BJ (cell line): Measurements from ENCODE around the gene IQCH. TPM values are rescaled to one million over a fixed set of nuclear protein-coding genes. Genes with fewer than 3 reads are reported as not detected.

Experiments used
- CTCF ChIA-PET: fragments of 350-600 bp; formaldehyde crosslinking; extraction: SDS; loops from one replicate; lab custom pipeline; 2021; ENCODE audit warnings: antibody characterized with exemption, inconsistent platforms; lab: Yijun Ruan, JAX
- POLR2A ChIA-PET: fragments of 300-600 bp; sonication (Branson Sonifier 250); formaldehyde crosslinking; extraction: SDS; loops from one replicate; lab custom pipeline; 2021; ENCODE audit warnings: antibody characterized with exemption; lab: Charles Lee
- DNase-seq: peaks from one replicate; pipeline ENCODE4 v3.0.0-alpha.2; 2011; ENCODE audit warnings: low read depth
- H3K27me3 ChIP-seq: 2 replicates; pipeline ENCODE4 v1.6.0; 2011; ENCODE audit warnings: low read length; ENCODE audit not compliant: control insufficient read depth, insufficient read depth
- H3K36me3 ChIP-seq: 2 replicates; pipeline ENCODE4 v1.5.1; 2011; ENCODE audit warnings: low read length; ENCODE audit not compliant: control insufficient read depth, insufficient read depth
- H3K4me3 ChIP-seq: 2 replicates; pipeline ENCODE4 v1.5.1; 2011; ENCODE audit warnings: low read depth, mild to moderate bottlenecking, control low read depth, low read length
- polyA plus RNA-seq: library from polyadenylated mRNA; depleted of rRNA; stranded (reverse); fragments of >200 nt; gene quantifications from 2 replicates; pipeline ENCODE4 v1.2.3, GENCODE V29; 2011
- TF ChIP-seq, protein P1 (sequence below): IDR thresholded peaks from 2 replicates; pipeline ENCODE4 v1.5.1; 2011; ENCODE audit warnings: low read depth, mild to moderate bottlenecking, control low read depth, inconsistent platforms, low read length, moderate library complexity; ENCODE audit not compliant: insufficient read depth

IQCH gene
- polyA plus RNA-seq, 1 experiment = 0.82 TPM

GRCh38 chr15:67542420-67543347 lies 288.1 kb downstream of the IQCH start, which contains the start of gene MAP2K5:
Gene MAP2K5 (plus strand): TSS chr15:67542703. CDS start chr15:67543336, 633 bp downstream.
- Histone ChIP-seq H3K36me3 (no peaks in the 10 kb centered on the region; the same call in 1 of the 2 replicates), H3K4me3 (peak within 1 kb of the TSS; percentile 89), H3K27me3 (no peaks in the 10 kb centered on the region)
- CTCF ChIA-PET = interaction anchor here (0.7 to 1.5 kb wide), 4 partner anchors 10 to 171 kb away, joined by 3 to 4 read pairs (median 4); no protein-coding TSS in a partner anchor
- TF ChIP-seq, protein P1, sequence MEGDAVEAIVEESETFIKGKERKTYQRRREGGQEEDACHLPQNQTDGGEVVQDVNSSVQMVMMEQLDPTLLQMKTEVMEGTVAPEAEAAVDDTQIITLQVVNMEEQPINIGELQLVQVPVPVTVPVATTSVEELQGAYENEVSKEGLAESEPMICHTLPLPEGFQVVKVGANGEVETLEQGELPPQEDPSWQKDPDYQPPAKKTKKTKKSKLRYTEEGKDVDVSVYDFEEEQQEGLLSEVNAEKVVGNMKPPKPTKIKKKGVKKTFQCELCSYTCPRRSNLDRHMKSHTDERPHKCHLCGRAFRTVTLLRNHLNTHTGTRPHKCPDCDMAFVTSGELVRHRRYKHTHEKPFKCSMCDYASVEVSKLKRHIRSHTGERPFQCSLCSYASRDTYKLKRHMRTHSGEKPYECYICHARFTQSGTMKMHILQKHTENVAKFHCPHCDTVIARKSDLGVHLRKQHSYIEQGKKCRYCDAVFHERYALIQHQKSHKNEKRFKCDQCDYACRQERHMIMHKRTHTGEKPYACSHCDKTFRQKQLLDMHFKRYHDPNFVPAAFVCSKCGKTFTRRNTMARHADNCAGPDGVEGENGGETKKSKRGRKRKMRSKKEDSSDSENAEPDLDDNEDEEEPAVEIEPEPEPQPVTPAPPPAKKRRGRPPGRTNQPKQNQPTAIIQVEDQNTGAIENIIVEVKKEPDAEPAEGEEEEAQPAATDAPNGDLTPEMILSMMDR = no peak
- POLR2A ChIA-PET = no interaction called here
- DNase-seq = no peak

DNA sequence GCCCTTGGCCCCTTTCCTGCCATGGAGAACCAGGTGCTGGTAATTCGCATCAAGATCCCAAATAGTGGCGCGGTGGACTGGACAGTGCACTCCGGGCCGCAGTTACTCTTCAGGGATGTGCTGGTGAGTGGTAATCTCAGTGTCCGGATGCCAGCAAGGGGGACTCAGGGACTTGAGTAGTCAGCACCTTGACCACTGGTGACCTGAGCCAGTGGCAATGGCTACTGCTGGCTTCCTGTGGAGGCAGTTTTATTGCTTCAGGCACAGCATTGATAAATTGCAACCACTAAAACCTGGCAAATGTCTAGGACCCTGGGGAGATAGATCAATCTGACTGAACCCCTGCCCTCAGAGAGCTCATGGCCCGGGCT lies 288.7 kb downstream of the IQCH start:
- POLR2A ChIA-PET = no interaction called here
- CTCF ChIA-PET = no interaction called here
- H3K27me3 ChIP-seq = no peaks in the 10 kb centered on the region
- H3K4me3 ChIP-seq = peak overlapping the region; percentile 89
- no peaks in the 10 kb centered on the region; the same call in 1 of the 2 replicates for H3K36me3 ChIP-seq
- TF ChIP-seq, protein P1 = no peak
- DNase-seq = no peak

GRCh38 chr15:67544475-67544874 lies 289.9 kb downstream of the IQCH start:
- Histone ChIP-seq H3K4me3 (no peak overlapping the region), H3K27me3 (no peaks in the 10 kb centered on the region), H3K36me3 (no peaks in the 10 kb centered on the region; the same call in 1 of the 2 replicates)
- TF ChIP-seq, protein P1 = no peak
- CTCF ChIA-PET = no interaction called here
- no peak for DNase-seq
- POLR2A ChIA-PET = no interaction called here

DNA sequence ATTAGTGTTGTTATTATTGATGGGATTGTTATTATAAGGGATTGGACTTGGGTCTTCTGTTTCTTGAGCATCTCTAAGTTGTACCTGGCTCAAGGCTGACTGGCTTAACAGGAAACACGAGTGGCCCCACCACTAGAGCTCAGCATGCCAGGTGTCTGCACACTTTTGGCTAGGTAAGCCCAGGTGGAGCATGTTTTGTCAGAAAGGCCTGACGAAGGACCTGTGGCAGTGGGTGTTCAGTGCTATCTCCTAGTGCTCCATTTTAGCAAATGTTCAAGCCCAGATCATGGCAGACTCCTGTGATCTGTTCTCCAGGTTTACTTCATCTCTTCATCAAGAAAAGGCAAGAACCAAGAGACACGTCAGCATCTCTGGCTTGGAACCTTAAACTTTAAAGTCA lies 291.3 kb downstream of the IQCH start:
- Histone ChIP-seq H3K27me3 (no peaks in the 10 kb centered on the region), H3K4me3 (no peak overlapping the region), H3K36me3 (no peaks in the 10 kb centered on the region; the same call in 1 of the 2 replicates)
- ChIA-PET CTCF (no interaction called here), POLR2A (no interaction called here)
- TF ChIP-seq, protein P1 = no peak
- no peak for DNase-seq

- CTCF ChIA-PET = interaction anchor here (0.6 kb wide), 1 partner anchor 155 kb away, joined by 3 read pairs; no protein-coding TSS in a partner anchor
- DNase-seq = no peak
- Histone ChIP-seq H3K36me3 (peaks cover 2% of the 10 kb centered on the region), H3K4me3 (no peak overlapping the region), H3K27me3 (no peaks in the 10 kb centered on the region)
- TF ChIP-seq, protein P1 = no peak
- POLR2A ChIA-PET = no interaction called here
These were observed 292.5 kb downstream of the IQCH start for GRCh38 chr15:67547064-67547463.
